GM08714 (cell line): Measurements from ENCODE around the gene ANO4.
"Not testable (repeated sequence)": the region's sequence is repeated elsewhere in the genome, so short reads cannot be mapped to it uniquely, and the experiment has no call there.

Source experiments
- H3K4me3 ChIP-seq: fragments of 200-500 bp; sonication (Bioruptor generic); 2 replicates; pipeline ENCODE4 v1.5.1; 2014; ENCODE audit warnings: mild to moderate bottlenecking, low read length, inconsistent platforms
- ZNF274 ChIP-seq: IDR thresholded peaks from 2 replicates; pipeline ENCODE4 v1.6.1; 2012; ENCODE audit warnings: mild to moderate bottlenecking, low read depth, low read length

ANO4 gene

DNA sequence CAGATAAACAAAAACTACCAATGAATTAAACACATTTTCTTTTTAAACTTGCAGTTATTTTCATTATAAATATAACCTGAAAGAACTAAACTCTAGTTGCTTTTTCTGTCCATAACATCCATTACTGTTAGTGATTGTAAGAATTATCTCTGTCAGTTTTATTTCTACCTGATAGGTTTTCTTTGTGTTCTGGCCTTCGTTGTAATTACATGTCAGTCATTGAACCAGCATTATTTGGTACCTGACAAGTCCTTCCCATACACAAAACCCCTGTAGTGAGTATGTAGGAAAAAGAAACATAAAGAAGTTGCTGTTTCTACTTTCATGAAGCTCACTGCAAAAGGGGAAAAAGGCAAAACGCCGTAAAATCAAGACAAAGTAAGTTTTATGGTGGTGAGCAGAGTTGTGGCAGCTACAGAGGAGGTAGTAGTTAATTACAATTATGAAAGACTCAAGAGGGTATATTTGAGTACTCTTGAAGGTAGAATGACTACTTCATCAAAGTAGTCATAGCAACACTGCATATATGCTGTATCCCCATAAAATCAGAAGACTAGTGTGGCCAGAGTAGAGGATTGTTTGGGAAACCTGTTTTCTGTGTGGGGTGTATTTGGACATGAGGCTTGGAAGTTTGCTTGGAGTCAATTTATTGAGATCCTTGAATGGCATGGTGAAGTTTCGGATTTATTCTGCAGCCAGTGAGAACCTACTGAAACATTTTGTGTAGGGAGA is 312.6 kb downstream of the ANO4 start:
- H3K4me3 ChIP-seq = no peak overlapping the region
- TF ChIP-seq ZNF274 = no peak

DNA sequence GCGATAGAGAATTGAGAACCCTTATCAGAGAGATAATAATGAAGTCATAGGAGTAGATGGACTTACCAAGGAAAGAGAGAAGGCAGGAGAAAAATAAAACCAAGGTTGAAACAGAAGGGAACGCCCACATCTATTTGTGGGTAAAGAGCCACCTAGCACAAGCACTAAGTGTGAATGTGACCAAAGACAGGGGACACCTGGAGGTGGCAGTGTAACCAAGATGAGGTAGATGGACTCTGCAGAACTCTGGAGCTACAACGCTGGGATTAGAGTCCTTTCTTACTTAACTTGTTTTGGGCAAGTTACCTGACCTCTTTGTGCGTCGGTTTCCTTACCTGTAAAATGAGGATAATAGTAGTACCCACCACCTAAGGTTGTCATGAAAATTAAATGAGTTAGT is 313.6 kb downstream of the ANO4 start:
- no peak overlapping the region for H3K4me3 ChIP-seq
- TF ChIP-seq ZNF274 = no peak

DNA sequence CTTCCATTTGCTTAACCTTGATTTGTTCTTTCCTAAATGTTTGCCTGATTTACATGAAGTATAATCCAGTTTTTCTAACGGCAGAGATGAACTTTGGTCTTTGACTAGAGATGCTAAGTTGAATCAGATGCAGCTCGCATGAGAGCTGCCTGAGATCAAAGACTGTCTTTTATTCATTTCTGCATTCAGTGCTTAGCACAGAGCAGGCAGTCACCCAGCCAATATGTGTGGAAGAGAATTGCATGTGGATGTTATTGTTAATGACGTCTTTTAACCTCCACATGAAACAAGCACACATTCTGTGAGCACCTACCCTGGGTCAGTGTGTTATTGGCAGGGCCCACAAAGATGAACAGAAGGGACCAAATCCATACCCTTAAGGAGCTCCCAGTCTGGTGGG is 316.3 kb downstream of the ANO4 start:
- no peak for TF ChIP-seq ZNF274
- H3K4me3 ChIP-seq = no peak overlapping the region

DNA sequence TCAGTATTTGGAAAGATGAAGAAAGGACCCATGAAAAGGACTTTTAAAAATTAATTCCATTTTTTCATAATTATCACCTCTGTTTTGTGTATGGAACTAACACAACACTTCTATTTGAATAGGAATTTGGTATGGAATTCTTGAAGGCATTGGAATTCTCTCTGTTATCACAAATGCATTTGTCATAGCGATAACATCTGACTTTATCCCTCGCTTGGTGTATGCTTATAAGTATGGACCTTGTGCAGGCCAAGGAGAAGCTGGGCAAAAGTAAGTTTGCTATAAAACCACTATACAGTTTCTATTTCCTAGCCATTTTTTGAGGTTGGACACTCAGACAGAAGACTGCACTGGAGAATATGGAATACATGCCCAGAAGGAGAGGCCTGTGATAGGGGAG is 316.9 kb downstream of the ANO4 start:
- TF ChIP-seq ZNF274 = no peak
- H3K4me3 ChIP-seq = no peak overlapping the region

DNA sequence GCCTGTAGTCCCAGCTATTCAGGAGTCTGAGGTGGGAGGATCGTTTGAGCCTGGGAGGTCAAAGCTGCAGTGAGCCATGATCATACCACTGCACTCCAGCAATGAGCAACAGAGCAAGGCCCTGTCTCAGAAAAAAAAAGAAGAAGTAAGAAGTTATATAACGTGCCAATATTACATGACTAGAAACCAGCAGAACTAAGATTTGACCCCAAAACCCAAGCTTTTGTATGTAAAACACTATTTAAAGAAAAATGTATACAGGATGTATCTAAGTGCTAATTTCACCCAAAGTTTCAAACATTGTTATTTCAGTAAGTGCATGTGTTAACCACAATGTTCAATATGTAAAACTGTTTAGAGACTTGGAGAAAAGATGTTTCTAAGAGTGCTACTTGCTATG is 320.8 kb downstream of the ANO4 start:
- TF ChIP-seq ZNF274 = no peak
- H3K4me3 ChIP-seq = no peak overlapping the region

DNA sequence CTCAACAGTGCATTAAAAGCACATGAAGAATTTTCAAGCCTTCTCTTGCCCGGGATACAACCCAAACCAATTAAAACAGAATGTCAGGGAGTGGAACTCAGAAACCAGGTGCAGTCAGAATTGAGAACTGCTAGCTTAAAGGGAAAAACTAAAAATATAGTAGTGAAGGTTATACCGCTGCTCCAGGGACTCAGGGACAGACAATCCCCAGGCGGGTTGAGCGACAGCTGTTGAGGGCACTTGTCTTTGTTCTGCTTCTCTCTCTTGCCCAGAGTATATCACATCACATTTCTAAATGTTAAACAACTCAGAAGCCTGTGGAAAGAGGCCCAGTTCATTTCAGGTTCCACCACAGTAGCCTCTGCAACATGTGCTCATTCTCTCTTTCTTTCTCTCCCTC is 322.3 kb downstream of the ANO4 start:
- TF ChIP-seq ZNF274 = no peak
- H3K4me3 ChIP-seq = no peak overlapping the region

DNA sequence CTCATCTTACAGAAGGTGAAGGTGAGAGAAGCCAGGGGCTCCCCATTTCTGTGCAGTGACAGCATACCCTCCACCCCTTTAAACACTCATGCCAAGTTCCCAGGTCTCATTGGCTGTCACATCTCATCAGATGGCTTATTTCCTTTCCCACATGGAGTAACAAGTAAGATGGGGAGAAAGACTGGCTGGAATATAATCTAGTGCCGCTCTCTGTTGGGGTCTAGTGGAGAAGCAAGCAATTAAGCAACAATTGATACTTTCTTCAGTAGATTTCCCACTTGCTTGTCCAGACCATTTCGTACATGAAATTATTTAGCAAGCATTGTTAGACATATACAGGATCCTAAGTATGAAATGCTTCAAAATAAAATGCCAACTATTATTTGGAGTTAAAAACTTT is 323.3 kb downstream of the ANO4 start:
- TF ChIP-seq ZNF274 = no peak
- H3K4me3 ChIP-seq = no peak overlapping the region

DNA sequence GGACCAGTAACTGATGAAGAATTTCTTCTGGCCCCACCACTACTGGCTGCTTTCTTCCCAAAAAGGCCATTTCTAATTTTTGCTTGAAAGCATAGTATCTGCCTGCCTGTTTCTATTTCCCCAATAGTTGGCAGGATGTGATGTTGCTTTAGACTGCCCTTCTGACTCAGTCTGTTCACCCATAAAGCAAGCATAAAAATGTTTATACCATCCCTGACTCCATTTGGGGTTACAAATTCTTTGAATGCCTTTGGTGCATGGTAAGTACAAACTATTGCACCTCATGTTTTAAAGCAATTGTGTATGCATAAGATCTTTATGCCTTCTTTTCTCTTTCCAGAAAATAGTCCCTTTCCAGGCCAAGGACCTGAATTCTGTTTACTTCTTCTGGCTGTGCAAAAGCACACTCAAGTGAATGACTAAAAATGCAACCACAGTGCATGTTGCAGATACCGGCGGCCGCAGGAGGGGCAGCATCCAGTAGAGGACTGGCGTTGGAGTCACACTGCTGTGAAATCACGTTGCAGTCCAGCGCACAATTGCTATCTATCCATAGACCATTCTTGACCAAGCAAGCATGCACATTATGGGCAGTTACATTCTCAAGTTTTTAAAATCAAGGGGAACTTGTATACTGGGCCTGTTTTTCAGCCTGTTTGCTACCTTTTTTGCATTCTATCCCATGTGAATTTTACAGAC is 333.1 kb downstream of the ANO4 start:
- TF ChIP-seq ZNF274 = no peak

DNA sequence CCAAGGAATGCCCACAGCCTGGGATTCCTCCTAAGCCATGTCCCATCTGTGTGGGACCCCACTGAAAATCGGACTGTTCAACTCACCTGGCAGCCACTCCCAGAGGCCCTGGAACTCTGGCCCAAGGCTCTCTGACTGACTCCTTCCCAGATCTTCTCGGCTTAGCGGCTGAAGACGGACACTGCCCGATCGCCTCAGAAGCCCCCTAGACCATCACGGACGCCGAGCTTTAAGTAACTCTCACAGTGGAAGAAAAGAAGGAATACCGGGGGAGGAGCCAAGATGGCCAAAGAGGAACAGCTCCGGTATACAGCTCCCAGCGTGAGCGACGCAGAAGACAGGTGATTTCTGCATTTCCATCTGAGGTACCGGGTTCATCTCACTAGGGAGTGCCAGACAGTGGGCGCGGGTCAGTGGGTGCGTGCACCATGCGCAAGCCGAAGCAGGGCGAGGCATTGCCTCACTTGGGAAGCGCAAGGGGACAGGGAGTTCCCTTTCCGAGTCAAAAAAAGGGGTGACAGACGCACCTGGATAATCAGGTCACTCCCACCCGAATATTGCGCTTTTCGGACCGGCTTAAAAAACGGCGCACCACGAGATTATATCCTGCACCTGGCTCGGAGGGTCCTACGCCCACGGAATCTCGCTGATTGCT is 351.3 kb downstream of the ANO4 start:
- not testable (repeated sequence) for H3K4me3 ChIP-seq

More for the DNA sequence above, 333.1 kb downstream of the ANO4 start:
- no peak overlapping the region for H3K4me3 ChIP-seq

DNA sequence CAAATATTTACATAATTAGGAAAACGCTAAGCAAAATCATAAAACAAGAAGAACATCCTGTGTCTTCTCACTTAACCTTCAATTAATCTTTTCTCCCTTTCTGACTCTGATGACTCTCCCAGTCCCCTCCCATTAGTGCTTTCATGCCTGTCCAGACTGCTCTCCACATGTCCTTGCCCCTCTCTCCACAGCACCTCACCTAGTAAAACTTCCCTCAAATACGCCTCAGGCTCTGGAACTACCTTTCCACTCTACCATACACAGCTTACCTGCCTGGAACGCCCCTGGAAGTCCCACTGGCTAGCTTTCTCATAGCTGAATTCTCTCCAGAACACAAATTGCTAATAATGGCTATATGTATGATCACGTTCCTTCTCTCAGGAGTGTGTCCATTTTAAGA is 370.7 kb downstream of the ANO4 start:
- H3K4me3 ChIP-seq = no peak overlapping the region
- no peak for TF ChIP-seq ZNF274

DNA sequence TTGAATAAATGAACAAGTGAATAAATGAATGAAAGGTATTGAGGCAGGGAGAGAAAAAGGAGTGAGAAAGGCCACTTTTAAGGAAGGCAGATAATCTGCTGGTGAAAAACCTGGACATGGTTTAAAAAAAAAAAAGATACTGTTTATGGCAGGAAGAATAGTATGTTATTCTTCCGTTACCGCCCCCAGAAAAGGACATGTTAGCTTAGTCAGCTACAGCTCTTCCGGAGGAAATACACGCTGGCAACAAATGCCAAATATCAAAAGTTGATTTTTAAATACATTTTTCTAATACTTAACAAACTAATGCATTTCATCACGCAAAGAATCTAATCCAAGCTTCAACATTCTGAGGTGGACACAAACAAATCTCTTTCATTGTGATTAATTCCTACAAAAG is 372.3 kb downstream of the ANO4 start:
- no peak overlapping the region for H3K4me3 ChIP-seq
- no peak for TF ChIP-seq ZNF274

DNA sequence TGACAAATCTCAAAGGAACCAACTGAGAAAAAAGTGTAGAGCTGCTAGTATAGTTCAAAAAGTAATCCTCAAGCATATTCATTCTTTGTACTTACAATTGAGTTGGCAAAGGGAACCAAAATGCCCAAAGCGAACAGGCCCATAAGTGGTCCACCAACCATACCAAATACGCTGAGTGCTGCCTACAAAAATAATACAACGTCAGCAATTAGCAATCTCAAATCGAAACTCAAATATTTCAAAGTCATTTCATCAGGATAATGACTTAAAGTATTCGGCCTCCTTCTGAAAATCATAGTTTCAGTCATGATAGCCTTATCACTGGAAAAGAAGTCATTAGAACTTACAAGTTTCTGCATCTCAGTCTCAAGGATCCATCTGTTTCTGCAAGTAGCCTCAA is 373.4 kb downstream of the ANO4 start:
- no peak overlapping the region for H3K4me3 ChIP-seq
- no peak for TF ChIP-seq ZNF274

DNA sequence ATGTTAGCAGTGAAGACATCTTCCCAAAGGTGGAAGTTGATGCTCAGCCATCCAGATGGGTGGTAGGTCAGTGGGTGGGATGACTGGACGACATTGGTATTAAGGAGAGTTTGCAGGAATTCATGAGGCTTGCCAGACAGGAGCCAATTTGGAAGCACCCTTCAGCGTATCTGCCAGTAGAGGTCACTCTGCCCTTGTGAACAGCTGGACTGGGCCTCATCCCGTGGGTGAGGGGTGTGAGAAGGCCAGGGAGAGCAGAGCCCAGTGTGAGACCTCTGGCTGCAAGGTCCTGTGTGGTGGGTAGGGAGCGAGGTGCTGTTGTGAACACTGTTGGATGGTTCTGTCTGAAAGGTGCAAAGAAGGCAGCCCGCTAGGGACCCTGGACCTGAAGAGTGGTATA is 377.7 kb downstream of the ANO4 start:
- no peak overlapping the region for H3K4me3 ChIP-seq
- no peak for TF ChIP-seq ZNF274

DNA sequence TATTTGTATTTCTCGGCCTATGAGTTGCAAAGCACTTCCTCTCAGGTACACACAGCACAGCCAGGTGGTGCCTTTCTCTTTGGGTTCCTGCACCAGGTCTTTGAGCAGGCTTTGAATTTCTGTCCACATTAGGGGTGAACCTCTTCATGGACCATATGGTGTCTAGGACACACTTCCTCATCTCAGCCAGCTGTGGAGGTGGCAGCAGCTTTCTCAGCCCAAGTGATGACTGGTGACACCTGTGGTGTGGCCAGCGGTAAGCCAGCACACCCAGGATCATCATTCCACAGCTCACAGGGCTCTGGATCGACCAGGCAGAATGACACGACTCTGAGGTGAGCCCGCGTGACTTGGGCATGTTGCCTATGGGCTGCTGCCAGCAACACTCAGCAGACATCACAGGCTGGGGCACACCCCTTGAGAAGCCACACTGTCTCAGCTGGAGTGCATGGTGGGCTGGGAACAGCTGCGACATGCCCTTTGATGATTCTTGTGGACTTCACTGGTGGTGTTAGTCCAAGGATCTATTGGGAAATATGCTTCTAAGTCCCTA is 378.7 kb downstream of the ANO4 start:
- H3K4me3 ChIP-seq = no peak overlapping the region
- no peak for TF ChIP-seq ZNF274

DNA sequence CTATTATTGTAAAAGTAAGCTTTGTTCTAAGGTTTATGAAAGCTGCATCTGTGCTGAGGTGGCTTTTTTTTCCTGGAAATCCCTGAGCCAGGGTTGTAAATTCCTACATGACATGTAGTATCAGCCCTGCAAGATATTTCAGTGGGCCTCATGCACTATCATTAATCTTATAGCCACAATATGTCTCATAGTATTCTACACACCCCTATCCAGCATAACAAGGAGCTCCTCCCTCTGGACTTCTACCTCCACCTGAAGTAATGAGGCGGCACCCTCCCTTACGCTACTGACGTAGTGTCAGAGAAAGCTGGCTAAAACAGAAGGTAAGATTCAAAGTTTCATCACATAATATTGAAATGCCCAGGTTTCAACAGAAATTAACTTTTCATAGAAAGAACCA is 380.0 kb downstream of the ANO4 start:
- no peak for TF ChIP-seq ZNF274
- H3K4me3 ChIP-seq = no peak overlapping the region
